Stimulated activated naive CD8-positive, alpha-beta T cell treated with anti-CD3 and anti-CD28 coated beads, Interleukin-15, amount 100 ng/mL, for 72 hours (primary cell): ENCODE measurements around the gene WFDC1.

Experiments used
- ATAC-seq: fragments of 150-1000 bp; cut with Tn5 transposase; 2 replicates; pipeline ENCODE4 v1.10.0; 2021; ENCODE audit warnings: mild to moderate bottlenecking, moderate library complexity
- DNase-seq, 2 donors: peaks; one replicate each; pipeline ENCODE4 v3.0.0; 2021 to 2022
- H3K27ac Mint-ChIP-seq, 2 donors: one replicate each; pipeline ENCODE4 v1.8.0; 2022; ENCODE audit warnings: mild to moderate bottlenecking in 2 of 2, mixed read lengths in 2 of 2, moderate library complexity in 2 of 2
- H3K27me3 Mint-ChIP-seq: one replicate; pipeline ENCODE4 v1.8.0; 2022; ENCODE audit warnings: mixed read lengths
- H3K4me1 Mint-ChIP-seq: one replicate; pipeline ENCODE4 v1.8.0; 2022; ENCODE audit warnings: mild to moderate bottlenecking, mixed read lengths
- H3K4me3 Mint-ChIP-seq, 2 donors: one replicate each; pipeline ENCODE4 v1.8.0; 2022; ENCODE audit warnings: mild to moderate bottlenecking in 2 of 2, mixed read lengths in 2 of 2, moderate library complexity in 1 of 2
- H3K9me3 Mint-ChIP-seq, 2 donors: one replicate each; pipeline ENCODE4 v1.8.0; 2022; ENCODE audit warnings: mixed read lengths in 2 of 2

WFDC1 gene

GRCh38 chr16:84360748-84361147 is 66.1 kb downstream of the WFDC1 start:
- H3K4me1 Mint-ChIP-seq, result peaks cover 42% of the 10 kb centered on the region
- no peaks in the 10 kb centered on the region for H3K9me3 Mint-ChIP-seq
- DNase-seq (no peak), ATAC-seq (peak; percentile 33)
- peaks cover 8% of the 10 kb centered on the region for H3K27me3 Mint-ChIP-seq
- peak overlapping the region; percentile 9 to 70 for H3K4me3 Mint-ChIP-seq
- peak overlapping the region; percentile 82 to 85 for H3K27ac Mint-ChIP-seq

GRCh38 chr16:84361546-84361945 is 66.9 kb downstream of the WFDC1 start:
- H3K4me3 Mint-ChIP-seq, result no peak overlapping the region
- DNase-seq, result no peak
- ATAC-seq, result no peak
- H3K27ac Mint-ChIP-seq, result no peak overlapping the region
- H3K4me1 Mint-ChIP-seq, result peaks cover 42% of the 10 kb centered on the region
- H3K27me3 Mint-ChIP-seq, result peaks cover 16% of the 10 kb centered on the region
- H3K9me3 Mint-ChIP-seq, result no peaks in the 10 kb centered on the region

GRCh38 chr16:84362471-84362941 is 67.8 kb downstream of the WFDC1 start:
- H3K4me3 Mint-ChIP-seq, result no peak overlapping the region
- no peak for ATAC-seq
- no peak for DNase-seq
- H3K9me3 Mint-ChIP-seq, result no peaks in the 10 kb centered on the region
- no peak overlapping the region for H3K27ac Mint-ChIP-seq
- peaks cover 25% of the 10 kb centered on the region for H3K27me3 Mint-ChIP-seq
- peaks cover 39% of the 10 kb centered on the region for H3K4me1 Mint-ChIP-seq

DNA sequence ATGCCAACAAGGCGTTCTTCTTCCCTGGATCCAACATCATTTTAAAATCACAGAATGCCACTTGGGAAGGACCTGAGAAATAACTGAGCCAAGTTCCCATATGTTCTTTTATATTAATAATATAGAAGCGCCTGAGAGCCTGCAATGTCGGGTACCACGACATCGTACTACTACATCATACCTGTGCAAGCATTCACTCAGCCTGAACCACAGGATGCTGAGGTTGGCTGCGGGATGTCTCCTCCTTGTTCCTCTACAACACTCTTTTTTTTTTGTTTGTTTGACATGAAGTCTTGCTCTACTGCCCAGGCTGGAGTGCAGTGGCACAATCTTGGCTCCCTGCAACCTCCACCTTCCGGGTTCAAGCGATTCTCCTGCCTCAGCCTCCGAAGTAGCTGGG is 71.5 kb downstream of the WFDC1 start:
- DNase-seq (no peak), ATAC-seq (no peak)
- Mint-ChIP-seq H3K4me3 (no peak overlapping the region), H3K27me3 (peaks cover 62% of the 10 kb centered on the region), H3K9me3 (no peaks in the 10 kb centered on the region), H3K27ac (no peak overlapping the region), H3K4me1 (peaks cover 26% of the 10 kb centered on the region)

DNA sequence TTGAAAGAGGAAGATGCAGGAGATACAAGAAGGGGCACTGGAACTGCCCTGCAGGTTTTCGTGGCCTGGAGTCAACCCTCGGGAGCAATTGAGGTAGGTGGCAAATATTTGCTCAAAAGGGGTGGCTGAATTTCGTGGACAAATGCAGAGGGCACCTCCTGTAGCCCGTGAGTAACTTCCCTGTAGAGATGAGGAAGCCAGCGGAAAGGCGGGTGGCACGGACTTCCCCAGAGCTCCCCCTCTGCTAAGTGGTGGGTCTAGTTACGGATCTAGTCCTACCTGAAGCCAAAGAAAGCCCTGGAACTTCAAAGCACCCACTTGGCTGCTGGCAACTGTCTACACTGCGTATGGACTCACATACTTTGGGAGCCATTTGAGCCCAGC is 72.6 kb downstream of the WFDC1 start:
- H3K9me3 Mint-ChIP-seq, result no peaks in the 10 kb centered on the region
- peaks cover 25% of the 10 kb centered on the region for H3K4me1 Mint-ChIP-seq
- DNase-seq (no peak), ATAC-seq (no peak)
- H3K27me3 Mint-ChIP-seq, result peaks cover 68% of the 10 kb centered on the region
- H3K27ac Mint-ChIP-seq, result no peak overlapping the region
- H3K4me3 Mint-ChIP-seq, result no peak overlapping the region

DNA sequence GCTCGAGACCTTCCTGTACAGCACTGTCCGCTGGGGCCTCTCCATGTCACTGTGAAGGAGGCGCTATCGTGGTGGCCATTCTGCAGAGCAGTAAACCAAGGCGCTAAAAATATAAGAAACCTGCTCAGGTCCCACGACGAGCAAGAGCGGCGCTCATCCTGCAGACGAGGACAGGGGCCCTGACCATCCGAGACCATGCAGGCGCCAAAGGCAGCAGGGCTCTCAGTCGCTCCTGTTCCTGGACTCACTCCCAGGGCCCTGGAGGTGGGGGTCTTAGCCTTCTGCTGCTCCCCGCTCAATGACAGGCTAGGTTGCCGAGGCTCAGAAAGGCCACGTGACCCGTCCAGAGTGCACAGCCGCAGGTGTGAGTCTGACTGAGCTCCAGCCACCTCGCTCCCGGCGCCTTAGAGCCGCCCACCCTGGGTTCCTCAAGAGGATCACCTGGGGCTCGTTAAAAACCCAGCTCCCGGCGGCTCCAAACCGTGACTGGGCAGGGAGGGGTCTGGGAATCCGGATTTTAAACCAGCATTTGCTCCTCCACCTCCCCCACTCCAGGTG is 73.2 kb downstream of the WFDC1 start:
- Mint-ChIP-seq H3K27me3 (peaks cover 68% of the 10 kb centered on the region), H3K27ac (no peak overlapping the region), H3K4me3 (no peak overlapping the region), H3K4me1 (peaks cover 25% of the 10 kb centered on the region), H3K9me3 (no peaks in the 10 kb centered on the region)
- ATAC-seq, result no peak
- DNase-seq, result no peak

GRCh38 chr16:84368308-84368996 is 73.8 kb downstream of the WFDC1 start, which contains the start of gene ATP2C2:
Gene ATP2C2, plus strand, starts transcription at chr16:84368538. Its CDS starts 78 bp downstream, at chr16:84368616.
- Mint-ChIP-seq H3K27ac (peak within 1 kb of the TSS in 1 of 2 donors; percentile 41), H3K4me3 (peak within 1 kb of the TSS; percentile 12 to 54), H3K27me3 (peaks cover 69% of the 10 kb centered on the region), H3K9me3 (no peaks in the 10 kb centered on the region), H3K4me1 (peaks cover 25% of the 10 kb centered on the region)
- ATAC-seq (no peak), DNase-seq (no peak)

GRCh38 chr16:84369105-84369504 is 74.4 kb downstream of the WFDC1 start:
- DNase-seq (no peak), ATAC-seq (no peak)
- H3K9me3 Mint-ChIP-seq, result no peaks in the 10 kb centered on the region
- peaks cover 28% of the 10 kb centered on the region for H3K4me1 Mint-ChIP-seq
- peaks cover 74% of the 10 kb centered on the region for H3K27me3 Mint-ChIP-seq
- no peak overlapping the region for H3K4me3 Mint-ChIP-seq
- H3K27ac Mint-ChIP-seq, result no peak overlapping the region

DNA sequence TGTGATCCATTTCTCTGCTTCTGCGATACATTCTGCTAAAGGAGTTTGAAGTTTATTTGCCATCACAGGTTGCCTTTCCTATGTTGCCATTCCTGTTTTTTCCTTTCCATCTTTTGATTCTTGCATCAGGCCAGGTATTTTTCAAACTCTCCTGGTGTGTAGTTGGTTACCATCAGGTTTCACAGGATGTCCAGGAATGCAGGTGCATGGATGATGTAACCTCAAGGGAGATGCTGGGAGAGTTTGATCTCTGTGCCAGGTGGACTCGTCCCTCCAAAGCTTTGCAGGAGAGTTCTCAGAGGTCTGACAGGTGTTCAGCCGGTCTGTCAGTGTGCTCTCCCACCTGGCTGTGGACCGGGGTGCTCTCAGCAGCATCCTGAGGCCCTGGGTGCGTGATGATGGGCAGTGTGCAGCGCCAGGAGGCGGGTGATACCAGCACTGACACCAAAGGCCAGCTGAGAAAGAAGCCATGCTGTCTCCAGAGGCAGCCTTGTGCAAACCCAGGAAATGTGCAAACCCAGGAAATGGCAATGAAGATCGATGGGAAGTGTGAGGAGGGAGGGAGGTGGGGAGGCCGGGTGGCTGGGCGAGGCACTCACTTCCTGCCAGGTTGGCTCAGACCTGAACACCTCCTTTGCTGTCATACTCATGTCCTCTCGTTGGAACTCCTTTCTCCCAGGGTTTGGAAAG is 75.4 kb downstream of the WFDC1 start:
- no peak overlapping the region for H3K4me3 Mint-ChIP-seq
- no peak overlapping the region for H3K27ac Mint-ChIP-seq
- DNase-seq, result no peak

GRCh38 chr16:84370723-84371552 is 76.3 kb downstream of the WFDC1 start:
- Mint-ChIP-seq H3K4me3 (no peak overlapping the region), H3K4me1 (peaks cover 32% of the 10 kb centered on the region), H3K27me3 (peaks cover 79% of the 10 kb centered on the region), H3K9me3 (no peaks in the 10 kb centered on the region), H3K27ac (no peak overlapping the region)
- DNase-seq (no peak), ATAC-seq (no peak)

More for the DNA sequence above, 75.4 kb downstream of the WFDC1 start:
- no peaks in the 10 kb centered on the region for H3K9me3 Mint-ChIP-seq
- peaks cover 32% of the 10 kb centered on the region for H3K4me1 Mint-ChIP-seq
- ATAC-seq, result no peak
- H3K27me3 Mint-ChIP-seq, result peaks cover 72% of the 10 kb centered on the region

GRCh38 chr16:84371553-84371865 is 76.8 kb downstream of the WFDC1 start:
- ATAC-seq (no peak), DNase-seq (no peak)
- Mint-ChIP-seq H3K27me3 (peaks cover 74% of the 10 kb centered on the region), H3K4me1 (peaks cover 32% of the 10 kb centered on the region), H3K4me3 (no peak overlapping the region), H3K27ac (no peak overlapping the region), H3K9me3 (no peaks in the 10 kb centered on the region)

GRCh38 chr16:84373907-84374489 is 79.3 kb downstream of the WFDC1 start:
- ATAC-seq (no peak), DNase-seq (no peak)
- H3K27ac Mint-ChIP-seq, result no peak overlapping the region
- no peak overlapping the region for H3K4me3 Mint-ChIP-seq
- H3K4me1 Mint-ChIP-seq, result peaks cover 19% of the 10 kb centered on the region
- H3K27me3 Mint-ChIP-seq, result peaks cover 61% of the 10 kb centered on the region
- H3K9me3 Mint-ChIP-seq, result no peaks in the 10 kb centered on the region

DNA sequence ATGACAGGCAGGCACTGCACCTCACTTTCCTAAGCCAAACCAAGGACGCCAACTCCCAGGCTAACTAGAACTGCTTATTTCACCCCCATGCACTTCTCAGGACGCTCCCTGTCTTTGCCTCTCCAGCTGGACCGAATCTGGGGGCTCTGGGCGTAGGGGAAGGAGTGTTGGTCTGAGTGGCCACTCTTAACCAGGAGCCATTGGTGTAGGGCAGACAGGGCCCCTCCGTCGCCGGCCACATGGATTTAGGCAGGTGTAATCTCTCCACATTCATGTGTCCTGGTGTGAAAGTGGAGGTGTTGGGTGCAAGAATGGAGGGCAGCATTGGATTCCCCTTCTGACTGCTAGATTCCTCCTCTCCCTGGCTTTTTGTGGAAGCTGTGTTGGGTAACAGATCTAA is 83.4 kb downstream of the WFDC1 start:
- DNase-seq, result no peak
- peaks cover 65% of the 10 kb centered on the region for H3K27me3 Mint-ChIP-seq
- peaks cover 19% of the 10 kb centered on the region for H3K4me1 Mint-ChIP-seq
- H3K9me3 Mint-ChIP-seq, result peaks cover 0 to 7% of the 10 kb centered on the region in 2 donors
- no peak for ATAC-seq
- H3K4me3 Mint-ChIP-seq, result no peak overlapping the region
- H3K27ac Mint-ChIP-seq, result no peak overlapping the region

- H3K4me3 Mint-ChIP-seq, result no peak overlapping the region
- H3K27ac Mint-ChIP-seq, result no peak overlapping the region
- no peak for ATAC-seq
- H3K9me3 Mint-ChIP-seq, result peaks cover 0 to 7% of the 10 kb centered on the region in 2 donors
- peaks cover 19% of the 10 kb centered on the region for H3K4me1 Mint-ChIP-seq
- DNase-seq, result no peak
- peaks cover 63% of the 10 kb centered on the region for H3K27me3 Mint-ChIP-seq
Measured at GRCh38 chr16:84378567-84378966, 83.9 kb downstream of the WFDC1 start.

DNA sequence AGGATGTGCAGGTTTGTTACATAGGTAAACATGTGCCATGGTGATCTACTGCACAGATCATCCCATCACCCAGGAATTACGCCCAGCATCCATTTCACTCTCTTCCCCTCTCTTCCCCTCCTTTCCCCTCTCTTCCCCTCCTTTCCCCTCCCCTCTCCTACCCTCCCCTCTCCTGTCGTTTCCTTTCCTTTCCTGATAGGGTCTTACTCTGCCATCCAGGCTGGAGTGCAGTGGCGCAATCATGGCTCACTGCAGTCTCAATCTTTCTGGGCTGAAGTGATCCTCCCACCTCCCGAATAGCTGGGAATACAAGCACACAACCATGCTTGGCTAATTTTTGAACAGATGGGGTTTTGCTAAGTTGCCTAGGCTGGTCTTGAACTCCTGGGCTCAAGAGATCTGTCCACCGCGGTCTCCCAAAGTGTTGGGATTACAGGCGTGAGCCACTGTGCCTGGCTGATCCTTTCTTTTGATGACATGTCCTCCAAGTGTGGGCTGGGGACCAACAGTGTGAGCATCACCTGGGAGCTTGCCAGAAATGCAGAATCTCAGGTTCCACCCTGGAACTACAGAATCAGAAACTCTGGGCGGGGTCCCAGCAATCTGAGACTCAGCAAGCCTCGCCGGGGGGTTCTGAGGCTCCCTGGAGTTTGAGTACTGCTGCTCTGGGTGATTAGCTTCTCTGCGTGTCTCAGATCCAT is 84.5 kb downstream of the WFDC1 start:
- no peak for ATAC-seq
- H3K4me1 Mint-ChIP-seq, result peaks cover 15% of the 10 kb centered on the region
- H3K4me3 Mint-ChIP-seq, result no peak overlapping the region

More for the DNA sequence above, 84.5 kb downstream of the WFDC1 start:
- H3K9me3 Mint-ChIP-seq, result peaks cover 0 to 10% of the 10 kb centered on the region in 2 donors
- peaks cover 57% of the 10 kb centered on the region for H3K27me3 Mint-ChIP-seq
- no peak overlapping the region for H3K27ac Mint-ChIP-seq
- DNase-seq, result no peak
